H1 (cell line): ENCODE results near the gene FGR. TPM values are rescaled to one million over a fixed set of nuclear protein-coding genes. Genes with fewer than 3 reads are reported as not detected.
A peak's percentile ranks its signal among the peaks of the same experiment; 100 is the strongest.

Source experiments
- BACH1 ChIP-seq: IDR thresholded peaks from 2 replicates; pipeline ENCODE4 v1.6.1; 2012; ENCODE audit warnings: low read length, improper control_type of control experiment
- BCL11A ChIP-seq, 2 experiments: IDR thresholded peaks; one replicate each; pipeline ENCODE4 v1.6.1; 2011; ENCODE audit warnings: low read depth in 2 of 2, low read length in 2 of 2, mild to moderate bottlenecking in 2 of 2
- CBX8 ChIP-seq: fragments of 300-800, 300-1000 bp; sonication (generic); IDR thresholded peaks from 2 replicates; pipeline ENCODE4 v1.7.1; 2016; ENCODE audit warnings: low read depth, low read length, borderline replicate concordance
- CEBPB ChIP-seq: IDR thresholded peaks from 2 replicates; pipeline ENCODE4 v1.6.1; 2012; ENCODE audit warnings: low read depth, low read length
- CHD1 ChIP-seq: IDR thresholded peaks from 2 replicates; pipeline ENCODE4 v1.6.1; 2012; ENCODE audit warnings: low read depth, low read length, improper control_type of control experiment
- POLR2AphosphoS5 ChIP-seq: IDR thresholded peaks from 2 replicates; pipeline ENCODE4 v1.6.1; 2011; ENCODE audit warnings: low read depth, low read length
- RFX5 ChIP-seq: IDR thresholded peaks from 2 replicates; pipeline ENCODE4 v1.6.1; 2011; ENCODE audit warnings: low read depth, low read length, improper control_type of control experiment, borderline replicate concordance
- RNF2 ChIP-seq: fragments of 200-900, 300-1000 bp; sonication (generic); IDR thresholded peaks from 2 replicates; pipeline ENCODE4 v1.7.1; 2016; ENCODE audit warnings: borderline replicate concordance, low read depth, mild to moderate bottlenecking, antibody characterized with exemption, low read length; ENCODE audit not compliant: poor library complexity, severe bottlenecking; ENCODE audit errors: missing control alignments
- RXRA ChIP-seq: IDR thresholded peaks from 2 replicates; pipeline ENCODE4 v1.6.1; 2011; ENCODE audit warnings: low read depth, mild to moderate bottlenecking, low read length, moderate library complexity; ENCODE audit not compliant: insufficient read depth
- SAP30 ChIP-seq: fragments of 300-600 bp; sonication (generic); IDR thresholded peaks from 2 replicates; pipeline ENCODE4 v1.7.1; 2012; ENCODE audit warnings: low read length, moderate library complexity, mild to moderate bottlenecking, inconsistent platforms; ENCODE audit not compliant: insufficient read depth, insufficient replicate concordance
- SIN3A ChIP-seq, 2 experiments: IDR thresholded peaks in 1 of 2; conservative IDR thresholded peaks in 1 of 2; 2 replicates each; pipeline ENCODE4 v1.6.1; 2011 to 2012; ENCODE audit warnings: low read length in 2 of 2, improper control_type of control experiment in 1 of 2, low read depth in 1 of 2, mild to moderate bottlenecking in 1 of 2
- SP1 ChIP-seq: IDR thresholded peaks from 2 replicates; pipeline ENCODE4 v1.6.1; 2011; ENCODE audit warnings: low read depth, low read length
- TAF1 ChIP-seq: IDR thresholded peaks from 2 replicates; pipeline ENCODE4 v1.6.1; 2011; ENCODE audit warnings: mild to moderate bottlenecking, low read depth, low read length
- ZNF274 ChIP-seq: IDR thresholded peaks from 2 replicates; pipeline ENCODE4 v1.7.0; 2012; ENCODE audit warnings: low read length, borderline replicate concordance; ENCODE audit errors: extremely low read depth
- polyA plus RNA-seq, 7 experiments: library from polyadenylated mRNA; depleted of rRNA in 3 of 7; stranded (reverse) in 5 of 7; unstranded in 2 of 7; fragments of >200 nt in 5 of 7; fragments of 200-250 nt in 2 of 7; gene quantifications; 1 replicate in 5 of 7; 2 replicates in 1 of 7; 4 replicates in 1 of 7; pipeline versions ENCODE4 v1.2.1 to v1.2.3, GENCODE V29; 2011 to 2013; ENCODE audit warnings: missing spikeins in 2 of 7, mixed read lengths in 2 of 7
- total RNA-seq: library from RNA; stranded (reverse); fragmentation: NEBNext Ultra II Directional; extraction: Animal tissue kit (Norgen Biotek cat#: 25700); gene quantifications from 2 replicates; pipeline ENCODE4 v1.2.1, GENCODE V29; 2021
- TF ChIP-seq, protein P1 (sequence below), 3 experiments: IDR thresholded peaks; 1 replicate in 2 of 3; 2 replicates in 1 of 3; pipeline versions ENCODE4 v1.5.1 to v1.6.1; 2011; ENCODE audit warnings: low read length in 3 of 3, mild to moderate bottlenecking in 3 of 3, inconsistent platforms in 2 of 3, low read depth in 1 of 3, moderate library complexity in 1 of 3; ENCODE audit not compliant: insufficient read depth in 1 of 3; ENCODE audit errors: control extremely low read depth in 1 of 3

The FGR gene
- total and polyA plus RNA-seq, 2 of the 8 experiments (the other 6 are each of a cell fraction or from before 2014, with no cell fraction given): 0.22 to 0.95 TPM

DNA sequence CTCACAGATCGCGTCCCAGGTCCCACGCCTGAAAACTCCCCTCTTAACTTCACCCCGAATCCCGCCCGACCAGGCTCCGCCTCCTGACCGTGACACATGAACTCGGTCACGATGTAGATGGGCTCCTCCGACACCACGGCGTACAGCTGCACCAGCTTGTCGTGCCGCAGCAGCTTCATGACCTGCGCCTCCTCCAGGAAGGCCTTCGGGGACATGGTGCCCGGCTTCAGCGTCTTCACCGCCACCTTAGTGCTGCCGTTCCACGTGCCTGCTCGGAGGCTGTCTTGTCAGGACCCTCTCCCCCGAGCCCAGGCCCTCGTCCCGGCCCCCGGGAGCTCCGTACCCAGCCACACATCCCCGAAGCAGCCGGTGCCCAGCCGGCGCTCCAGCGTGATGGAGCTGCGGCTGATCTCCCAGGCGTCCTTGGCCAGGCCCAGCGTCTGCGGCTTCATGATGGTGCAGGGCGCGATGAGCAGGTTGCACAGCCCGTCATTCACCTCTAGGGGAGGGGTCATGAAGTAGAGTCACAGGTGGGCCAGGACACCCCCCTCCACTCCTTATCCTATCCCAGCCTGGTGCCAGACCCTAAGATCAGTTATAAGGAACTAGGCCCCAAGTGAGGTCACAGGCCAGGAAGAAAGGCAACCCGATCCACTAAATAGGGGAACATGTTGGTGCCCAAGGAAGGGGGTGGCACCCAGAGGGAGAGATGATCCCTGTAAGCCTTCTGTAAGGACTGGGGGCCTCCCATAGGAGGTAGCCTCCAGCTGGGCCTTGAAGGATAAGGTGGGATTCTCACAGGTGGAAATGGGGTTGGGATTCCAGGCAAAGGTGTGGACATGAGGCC, 19.4 kb downstream of the FGR start (continued):
- TF ChIP-seq, protein P1, sequence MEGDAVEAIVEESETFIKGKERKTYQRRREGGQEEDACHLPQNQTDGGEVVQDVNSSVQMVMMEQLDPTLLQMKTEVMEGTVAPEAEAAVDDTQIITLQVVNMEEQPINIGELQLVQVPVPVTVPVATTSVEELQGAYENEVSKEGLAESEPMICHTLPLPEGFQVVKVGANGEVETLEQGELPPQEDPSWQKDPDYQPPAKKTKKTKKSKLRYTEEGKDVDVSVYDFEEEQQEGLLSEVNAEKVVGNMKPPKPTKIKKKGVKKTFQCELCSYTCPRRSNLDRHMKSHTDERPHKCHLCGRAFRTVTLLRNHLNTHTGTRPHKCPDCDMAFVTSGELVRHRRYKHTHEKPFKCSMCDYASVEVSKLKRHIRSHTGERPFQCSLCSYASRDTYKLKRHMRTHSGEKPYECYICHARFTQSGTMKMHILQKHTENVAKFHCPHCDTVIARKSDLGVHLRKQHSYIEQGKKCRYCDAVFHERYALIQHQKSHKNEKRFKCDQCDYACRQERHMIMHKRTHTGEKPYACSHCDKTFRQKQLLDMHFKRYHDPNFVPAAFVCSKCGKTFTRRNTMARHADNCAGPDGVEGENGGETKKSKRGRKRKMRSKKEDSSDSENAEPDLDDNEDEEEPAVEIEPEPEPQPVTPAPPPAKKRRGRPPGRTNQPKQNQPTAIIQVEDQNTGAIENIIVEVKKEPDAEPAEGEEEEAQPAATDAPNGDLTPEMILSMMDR (IDR thresholded peaks at IDR 0.05; ENCODE audit: control extremely low read depth in 1 of 3, insufficient read depth in 1 of 3, low read depth in 1 of 3, low read length in 3 of 3): peak in 2 of 3 experiments; percentile 27 to 31; a peak in 2 of 4 replicates
- no peak for TF ChIP-seq RXRA
- TF ChIP-seq SP1: no peak
- TF ChIP-seq SAP30: no peak
- TF ChIP-seq POLR2AphosphoS5: no peak
- no peak for TF ChIP-seq RNF2
- TF ChIP-seq ZNF274: no peak
- TF ChIP-seq CHD1: no peak
- 0 out of 4 replicates have a peak, but pooled peaks of 1 of the 2 experiments have one; percentile 29 for TF ChIP-seq SIN3A (conservative IDR thresholded peaks at IDR 0.05 in 1 of 2, IDR thresholded peaks at IDR 0.05 in 1 of 2; ENCODE audit: low read depth in 1 of 2, low read length in 2 of 2)
- no peak for TF ChIP-seq RFX5
- TF ChIP-seq BACH1: peak; percentile 16; the same call in 1 of the 2 replicates
- TF ChIP-seq CEBPB: no peak
- TF ChIP-seq BCL11A (IDR thresholded peaks at IDR 0.05; ENCODE audit: low read depth in 2 of 2, low read length in 2 of 2): no peak
- TF ChIP-seq CBX8: no peak
- TF ChIP-seq TAF1: no peak
